A549 (cell line): ENCODE data around the gene B3GAT3. TPM values are rescaled to one million over a fixed set of nuclear protein-coding genes. Genes with fewer than 3 reads are reported as not detected.

Experiments used
- ATAC-seq, 2 experiments: fragments of 200-7000 bp in 1 of 2; fragments of >200 bp in 1 of 2; cut with Nextera tagmentation in 1 of 2; cut with Tn5 transposase in 1 of 2; 3 replicates each; pipeline versions ENCODE4 v1.8.0 to v1.9.1; 2018 to 2020; ENCODE audit warnings: mild to moderate bottlenecking in 1 of 2, moderate library complexity in 1 of 2
- CTCF ChIA-PET: fragments of 300-600 bp; sonication (Branson Sonifier 250); formaldehyde crosslinking; extraction: SDS; loops from one replicate; lab custom pipeline; 2021; ENCODE audit warnings: antibody characterized with exemption, inconsistent platforms; lab: Yijun Ruan, JAX
- POLR2A ChIA-PET: fragments of 350-600 bp; formaldehyde crosslinking; extraction: SDS; loops from one replicate; lab custom pipeline; 2021; ENCODE audit warnings: antibody characterized with exemption, inconsistent platforms; lab: Yijun Ruan, JAX
- DNase-seq, 2 experiments: peaks; one replicate each; pipeline versions ENCODE4 v3.0.0 to v3.0.0-alpha.2; 2011 to 2016; ENCODE audit warnings: low read depth in 1 of 2, low spot score in 1 of 2
- FAIRE-seq: peaks from 2 replicates; lab custom pipeline; 2011; peaks lifted over from hg19 to GRCh38; lab: Jason Lieb, UNC
- H3K27ac ChIP-seq, 2 experiments: fragments of >200 bp; sonication (Bioruptor Twin); formaldehyde crosslinking; 3 replicates each; pipeline ENCODE4 v1.5.1; 2016 to 2017
- H3K4me1 ChIP-seq: fragments of >200 bp; sonication (Bioruptor Twin); formaldehyde crosslinking; 3 replicates; pipeline ENCODE4 v1.6.1; 2016
- H3K4me2 ChIP-seq: fragments of >200 bp; sonication (Bioruptor Twin); formaldehyde crosslinking; 3 replicates; pipeline ENCODE4 v1.6.1; 2016
- H3K4me3 ChIP-seq: fragments of >200 bp; sonication (Bioruptor Twin); formaldehyde crosslinking; 3 replicates; pipeline ENCODE4 v1.5.1; 2016
- H3K9me3 ChIP-seq: fragments of >200 bp; sonication (Bioruptor Twin); formaldehyde crosslinking; 3 replicates; pipeline ENCODE4 v1.6.1; 2016
- BHLHE40 ChIP-seq: IDR thresholded peaks from 2 replicates; pipeline ENCODE4 v1.6.1; 2012; ENCODE audit warnings: low read depth, low read length, inconsistent platforms
- CTCF ChIP-seq: fragments of >200 bp; sonication (Bioruptor Twin); formaldehyde crosslinking; IDR thresholded peaks from 3 replicates; pipeline ENCODE4 v1.5.1; 2016
- E2F6 ChIP-seq: IDR thresholded peaks from 2 replicates; pipeline ENCODE4 v1.6.1; 2012; ENCODE audit warnings: low read depth, borderline replicate concordance
- HOXB5 ChIP-seq: fragments of 250-450 bp; sonication (Bioruptor Pico); IDR thresholded peaks from 2 replicates; pipeline ENCODE4 v1.5.0; 2020; ENCODE audit warnings: mild to moderate bottlenecking, moderate library complexity
- JUN ChIP-seq, 2 experiments: fragments of >200 bp; sonication (Bioruptor Twin); formaldehyde crosslinking; IDR thresholded peaks; 2 replicates in 1 of 2; 3 replicates in 1 of 2; pipeline ENCODE4 v1.6.1; 2016 to 2017
- JUNB ChIP-seq: fragments of >200 bp; sonication (Bioruptor Twin); formaldehyde crosslinking; IDR thresholded peaks from 2 replicates; pipeline ENCODE4 v1.6.1; 2016
- MAX ChIP-seq: IDR thresholded peaks from 2 replicates; pipeline ENCODE4 v1.6.1; 2012
- NPAS2 ChIP-seq: fragments of 250-450 bp; sonication (Bioruptor Pico); IDR thresholded peaks from 2 replicates; pipeline ENCODE4 v1.8.0; 2022; ENCODE audit warnings: mild to moderate bottlenecking, moderate library complexity, borderline replicate concordance
- NR3C1 ChIP-seq: fragments of >200 bp; sonication (Bioruptor Twin); formaldehyde crosslinking; IDR thresholded peaks from 3 replicates; pipeline ENCODE4 v1.6.1; 2017
- POLR2AphosphoS2 ChIP-seq: conservative IDR thresholded peaks from 2 replicates; pipeline ENCODE4 v1.6.1; 2012; ENCODE audit warnings: low read length, improper control_type of control experiment, inconsistent platforms
- RAD21 ChIP-seq, 2 experiments: fragments of >200 bp in 1 of 2; sonication (Bioruptor Twin) in 1 of 2; formaldehyde crosslinking in 1 of 2; IDR thresholded peaks in 1 of 2; conservative IDR thresholded peaks in 1 of 2; 2 replicates in 1 of 2; 3 replicates in 1 of 2; pipeline ENCODE4 v1.6.1; 2012 to 2018; ENCODE audit warnings: inconsistent platforms in 1 of 2
- RNF2 ChIP-seq: fragments of 200-600 bp; sonication (generic); IDR thresholded peaks from 2 replicates; pipeline ENCODE4 v1.6.1; 2016; ENCODE audit warnings: low read depth, mild to moderate bottlenecking, antibody characterized with exemption, moderate library complexity, borderline replicate concordance
- SMC3 ChIP-seq: fragments of >200 bp; sonication (Bioruptor Twin); formaldehyde crosslinking; IDR thresholded peaks from 3 replicates; pipeline ENCODE4 v1.6.1; 2018; ENCODE audit warnings: inconsistent platforms
- WGBS: methylation state at CpG from one replicate; pipeline ENCODE4 v1.1.6; 2017; ENCODE audit errors: missing lambda C conversion rate; 5-methylcytosine and 5-hydroxymethylcytosine counted together
- polyA plus RNA-seq, 4 experiments: library from polyadenylated mRNA; depleted of rRNA in 3 of 4; stranded (reverse); fragments of >200 nt; fragmentation: RNase III in 1 of 4; extraction: RNeasy Plus Mini Kit Qiagen cat#74134 plus additional on column Dnase treatment in 1 of 4; gene quantifications; 2 replicates in 3 of 4; 3 replicates in 1 of 4; pipeline ENCODE4 v1.2.3, GENCODE V29; 2011 to 2017
- TF ChIP-seq, protein P1 (sequence below): fragments of 250-450 bp; sonication (Bioruptor Pico); IDR thresholded peaks from 2 replicates; pipeline ENCODE4 v1.5.0; 2020; ENCODE audit warnings: low read depth, mild to moderate bottlenecking, moderate library complexity
- TF ChIP-seq, protein P2 (sequence below): fragments of 450-650 bp; IDR thresholded peaks from 2 replicates; pipeline ENCODE4 v1.6.1; 2014; ENCODE audit warnings: antibody characterized with exemption

B3GAT3 gene
- polyA plus RNA-seq, 2 of the 4 experiments (the other 2 are of a cell fraction), result 19.0 to 41.0 TPM

DNA sequence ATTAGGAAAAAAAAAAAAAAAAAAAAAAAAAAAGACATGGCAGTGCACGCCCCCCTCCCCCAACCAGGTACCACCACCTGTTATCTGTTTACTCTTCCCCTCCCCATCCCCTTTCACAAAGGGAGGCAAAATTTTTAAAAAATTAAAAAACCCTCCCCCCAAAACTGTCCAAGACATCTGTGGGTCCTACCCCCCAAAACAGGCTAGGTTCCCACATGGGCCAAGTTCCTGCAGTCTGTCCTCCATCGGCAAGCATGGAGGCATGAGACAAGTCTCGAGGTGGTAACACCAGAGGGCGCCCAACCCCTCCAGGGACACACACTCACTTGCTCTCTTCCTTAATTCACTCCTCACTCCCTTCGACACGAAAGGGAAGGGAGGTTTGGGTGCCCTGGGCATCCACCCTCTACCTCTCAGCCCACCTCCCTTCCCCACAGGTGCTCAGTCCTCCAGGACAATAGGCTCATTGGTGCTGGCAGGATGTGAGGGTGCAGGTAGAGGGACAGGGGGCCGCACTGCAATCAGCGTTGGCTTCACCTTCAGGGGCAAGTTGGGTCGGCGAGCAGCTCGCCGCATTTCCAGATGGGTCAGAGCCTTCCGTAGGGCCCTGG, 28.2 kb downstream of the B3GAT3 start:
- Histone ChIP-seq H3K4me3 (no peak overlapping the region), H3K4me2 (no peak overlapping the region), H3K27ac (no peak overlapping the region), H3K9me3 (no peaks in the 10 kb centered on the region), H3K4me1 (peaks cover 37% of the 10 kb centered on the region)
- POLR2A ChIA-PET, result interaction anchor here (1.3 to 3.8 kb wide), 3 partner anchors 7 to 248 kb away, joined by 4 to 75 read pairs (median 49); partner anchors contain the start of genes C11orf98, CSKMT and MTA2
- ATAC-seq (peak; percentile 49 to 67; a peak in 5 of 6 replicates), DNase-seq (peak; percentile 77 to 88), FAIRE-seq (no peak)
- CTCF ChIA-PET, result interaction anchor here (0.8 to 4.9 kb wide), 21 partner anchors 8 to 269 kb away, joined by 3 to 32 read pairs (median 5); partner anchors contain the start of genes B3GAT3, EML3 and ROM1
- WGBS, result 60% methylated on average over 13 of the region's 13 CpGs
- TF ChIP-seq JUNB (no peak), RAD21 (conservative IDR thresholded peaks at IDR 0.05 in 1 of 2, IDR thresholded peaks at IDR 0.05 in 1 of 2) (peak; percentile 56 to 58; a peak in 4 of 5 replicates), POLR2AphosphoS2 (no peak), JUN (IDR thresholded peaks at IDR 0.05) (no peak; a peak in 1 of 5 replicates), SMC3 (peak; percentile 47; the same call in 2 of the 3 replicates), BHLHE40 (no peak), CTCF (peak; percentile 63), MAX (0 out of 2 replicates have a peak, but pooled peaks have one; percentile 46)
- TF ChIP-seq, protein P1, sequence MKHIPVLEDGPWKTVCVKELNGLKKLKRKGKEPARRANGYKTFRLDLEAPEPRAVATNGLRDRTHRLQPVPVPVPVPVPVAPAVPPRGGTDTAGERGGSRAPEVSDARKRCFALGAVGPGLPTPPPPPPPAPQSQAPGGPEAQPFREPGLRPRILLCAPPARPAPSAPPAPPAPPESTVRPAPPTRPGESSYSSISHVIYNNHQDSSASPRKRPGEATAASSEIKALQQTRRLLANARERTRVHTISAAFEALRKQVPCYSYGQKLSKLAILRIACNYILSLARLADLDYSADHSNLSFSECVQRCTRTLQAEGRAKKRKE, result no peak

GRCh38 chr11:62592989-62593421, 28.8 kb downstream of the B3GAT3 start:
- no peaks in the 10 kb centered on the region for H3K9me3 ChIP-seq
- no peak overlapping the region for H3K27ac ChIP-seq
- FAIRE-seq, result no peak
- DNase-seq, result no peak
- CTCF ChIA-PET, result interaction anchor here (0.8 to 4.9 kb wide), 17 partner anchors 8 to 269 kb away, joined by 3 to 32 read pairs (median 5); partner anchors contain the start of genes B3GAT3, EML3, MTA2 and ROM1
- POLR2A ChIA-PET, result interaction anchor here (1.3 to 3.8 kb wide), 6 partner anchors 8 to 248 kb away, joined by 4 to 75 read pairs (median 25); partner anchors contain the start of genes C11orf98, CSKMT, GANAB and MTA2
- TF ChIP-seq, protein P1, result no peak
- no peak for TF ChIP-seq E2F6
- H3K4me2 ChIP-seq, result no peak overlapping the region
- no peak for ATAC-seq
- H3K4me3 ChIP-seq, result no peak overlapping the region
- H3K4me1 ChIP-seq, result peaks cover 41% of the 10 kb centered on the region
- WGBS, result 56% methylated on average over 8 of the region's 8 CpGs

DNA sequence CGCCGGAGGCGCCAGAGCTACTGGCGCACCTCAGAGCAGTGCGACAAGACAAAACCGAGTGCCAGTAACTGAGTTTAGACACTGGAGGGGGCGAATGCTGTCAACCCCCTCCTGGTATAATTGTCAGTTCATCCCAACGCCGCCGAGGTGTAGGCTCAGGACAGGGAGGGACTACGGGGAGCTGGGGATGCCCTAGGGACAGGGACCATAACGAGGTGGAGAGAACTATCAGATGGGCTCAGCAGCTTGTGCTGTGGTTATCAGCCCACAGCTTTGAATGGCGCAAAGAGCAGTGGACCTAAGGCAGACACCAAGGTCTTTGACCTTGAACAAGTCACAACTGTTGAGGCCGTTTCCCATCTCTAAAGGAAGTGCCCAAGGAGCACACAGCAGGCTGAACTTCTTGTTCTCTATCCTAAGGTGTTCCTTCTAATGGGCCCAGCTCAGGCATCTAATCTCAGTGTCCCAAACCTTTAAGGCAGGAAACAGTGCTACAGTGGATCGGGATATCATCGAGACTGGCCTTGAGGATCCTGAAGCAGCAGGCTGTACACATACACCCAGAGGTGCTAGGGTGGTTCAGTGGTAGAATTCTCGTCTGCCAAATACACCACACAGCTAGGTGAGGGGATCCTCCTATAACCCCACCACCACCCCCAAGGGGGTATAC, 29.5 kb downstream of the B3GAT3 start:
- CTCF ChIA-PET, result interaction anchor here (0.6 to 4.9 kb wide), 24 partner anchors 9 to 270 kb away, joined by 3 to 32 read pairs (median 5); partner anchors contain the start of genes B3GAT3, EML3, MTA2 and ROM1
- POLR2A ChIA-PET, result interaction anchor here (0.7 to 3.8 kb wide), 42 partner anchors 8 to 625 kb away, joined by 3 to 93 read pairs (median 6); partner anchors contain the start of genes AHNAK, B3GAT3, C11orf98 and CSKMT
- peak; percentile 5 to 10; a peak in 4 of 6 replicates for ATAC-seq
- Histone ChIP-seq H3K4me1 (peaks cover 48% of the 10 kb centered on the region), H3K27ac (peak overlapping the region; percentile 80 to 90), H3K4me3 (peak overlapping the region; percentile 79), H3K9me3 (no peaks in the 10 kb centered on the region), H3K4me2 (peak overlapping the region; percentile 90)
- TF ChIP-seq NPAS2 (no peak), RNF2 (no peak), HOXB5 (CRISPR knock-in tag) (no peak), POLR2AphosphoS2 (no peak), NR3C1 (no peak)
- TF ChIP-seq, protein P2, sequence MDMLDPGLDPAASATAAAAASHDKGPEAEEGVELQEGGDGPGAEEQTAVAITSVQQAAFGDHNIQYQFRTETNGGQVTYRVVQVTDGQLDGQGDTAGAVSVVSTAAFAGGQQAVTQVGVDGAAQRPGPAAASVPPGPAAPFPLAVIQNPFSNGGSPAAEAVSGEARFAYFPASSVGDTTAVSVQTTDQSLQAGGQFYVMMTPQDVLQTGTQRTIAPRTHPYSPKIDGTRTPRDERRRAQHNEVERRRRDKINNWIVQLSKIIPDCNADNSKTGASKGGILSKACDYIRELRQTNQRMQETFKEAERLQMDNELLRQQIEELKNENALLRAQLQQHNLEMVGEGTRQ, result no peak
- DNase-seq, result no peak
- no peak for FAIRE-seq
- WGBS, result 49% methylated on average over 14 of the region's 17 CpGs
